RKO (cell line): ENCODE data around the gene CCDC154.
"Not testable (repeated sequence)": the region's sequence is repeated elsewhere in the genome, so short reads cannot be mapped to it uniquely, and the experiment has no call there.

ENCODE experiments used
- DNase-seq: peaks from one replicate; pipeline ENCODE4 v3.0.0-alpha.2; 2016; ENCODE audit warnings: low spot score

CCDC154 gene

DNA sequence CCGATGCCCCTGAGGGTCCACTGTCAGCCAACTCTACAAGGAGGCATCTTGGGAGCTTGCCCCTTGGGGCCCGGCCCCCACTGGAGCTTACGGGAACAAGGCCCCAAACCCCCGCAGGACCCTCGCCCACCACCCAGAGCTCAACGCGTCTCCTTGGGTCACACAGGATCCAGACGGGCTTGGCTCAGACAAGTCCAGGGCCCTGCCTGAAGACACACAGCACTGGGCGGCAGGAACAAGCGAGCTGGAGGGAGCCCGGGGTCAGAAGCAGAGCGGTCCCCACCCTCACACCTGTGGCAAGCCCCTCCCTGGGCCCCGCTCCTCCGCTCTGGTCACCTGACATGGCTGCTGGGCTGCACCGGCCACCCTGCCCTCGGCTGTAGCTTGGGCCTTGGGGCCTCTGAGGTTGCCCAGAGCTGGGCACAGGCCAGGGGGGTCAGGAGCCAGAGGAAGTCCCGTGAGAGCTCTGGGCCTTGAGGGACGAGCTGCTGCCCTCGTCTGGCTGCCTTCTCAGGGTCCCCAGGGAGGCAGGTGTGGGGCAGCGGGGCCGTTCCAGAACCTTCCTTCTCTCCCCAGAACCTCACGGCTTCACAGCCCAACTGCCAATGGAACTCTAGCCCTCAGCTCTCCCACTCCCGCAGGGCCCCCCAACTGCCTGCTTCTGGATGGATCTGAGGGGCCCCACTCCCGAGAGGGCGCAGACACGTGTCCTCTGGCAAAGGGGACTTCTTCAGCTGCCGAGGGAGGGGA, at the start of gene CCDC154:
Gene CCDC154, minus strand, starts transcription at position 577 of the 750 bp plus-strand sequence. Its CDS starts 234 bp downstream, at position 343.
- DNase-seq: no peak

DNA sequence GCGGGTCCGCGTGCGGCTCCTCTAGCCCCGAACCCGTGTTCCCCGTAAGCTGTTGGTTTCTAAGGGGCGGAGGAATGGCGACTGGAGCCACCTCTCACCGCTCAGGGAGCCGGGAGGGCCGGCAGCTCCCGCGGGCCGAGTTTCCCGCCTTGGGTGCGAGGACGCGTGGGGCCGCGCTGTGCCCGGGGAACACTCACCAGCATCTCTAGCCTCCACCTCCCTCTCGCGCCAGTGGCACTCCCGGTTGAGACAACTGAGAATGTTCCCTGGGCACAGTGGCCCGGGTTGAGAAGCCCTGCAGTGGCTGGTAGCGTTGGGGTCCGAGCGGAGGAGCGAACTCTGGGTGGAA, 49.4 kb upstream of the CCDC154 start:
- no peak for DNase-seq

GRCh38 chr16:1492923-1493745, 48.8 kb upstream of the CCDC154 start, which contains the start of gene TELO2:
TSS of gene TELO2 (plus strand) at chr16:1493360. CDS start at chr16:1494282, 922 bp downstream.
- DNase-seq: peak; percentile 80

DNA sequence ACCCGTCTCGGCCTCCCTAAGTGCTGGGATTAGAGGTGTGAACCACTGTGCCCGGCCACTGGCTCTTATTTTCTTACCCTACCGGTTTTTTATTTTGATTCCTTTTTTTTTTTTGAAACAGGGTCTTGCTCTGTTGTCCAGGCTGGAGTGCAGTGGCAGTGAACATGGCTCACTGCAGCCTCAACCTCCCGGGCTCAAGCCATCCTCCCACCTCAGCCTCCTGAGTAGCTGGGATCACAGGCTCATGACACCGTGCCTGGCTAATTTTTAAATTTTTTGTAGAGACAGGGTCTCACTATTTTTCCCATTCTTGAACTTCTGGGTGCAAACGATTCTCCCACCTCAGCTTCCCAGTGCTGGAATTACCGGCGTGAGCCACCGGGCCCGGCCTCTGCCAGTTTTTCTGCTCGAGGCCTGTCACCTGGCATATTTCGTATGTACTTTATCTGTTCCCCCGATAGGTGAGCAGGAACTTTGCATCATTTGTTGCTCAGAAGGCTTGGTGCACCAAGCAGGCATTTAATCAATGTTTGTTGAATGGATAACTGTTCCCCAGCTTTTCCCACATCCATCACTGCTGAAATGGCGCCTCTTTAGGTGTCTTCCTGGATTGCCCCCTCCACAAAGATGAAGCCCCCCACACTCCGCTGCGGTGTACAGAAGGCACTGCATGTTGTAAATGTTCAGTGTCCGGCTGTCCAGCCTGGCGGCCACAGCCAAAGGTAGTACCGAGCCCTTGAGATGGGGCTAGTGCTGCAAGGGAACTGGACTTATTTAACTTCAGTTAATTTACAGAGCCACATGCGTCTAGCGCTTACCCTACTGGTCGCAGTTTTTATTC, 47.9 kb upstream of the CCDC154 start:
- no peak for DNase-seq

DNA sequence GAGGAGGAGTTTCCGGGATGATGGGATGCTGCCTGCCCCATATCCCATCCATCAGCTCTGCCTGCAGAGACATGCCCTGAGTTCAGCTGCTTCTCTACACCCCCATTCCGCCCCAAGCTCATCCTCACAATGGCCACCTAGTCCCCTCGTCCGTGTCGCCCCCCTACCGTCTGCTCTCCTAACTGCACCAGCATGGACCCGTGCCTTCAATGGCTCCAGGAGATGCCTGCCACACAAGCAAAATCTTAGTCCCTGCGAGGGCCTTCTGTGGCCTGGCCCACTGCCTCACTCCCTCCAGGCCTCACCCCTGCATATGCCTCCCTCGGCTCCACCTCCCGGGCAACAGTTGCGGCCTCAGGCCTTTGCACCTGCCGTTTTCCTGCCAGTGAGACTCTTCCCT, 47.0 kb upstream of the CCDC154 start:
- DNase-seq: no peak

- DNase-seq: no peak
Observed at GRCh38 chr16:1489077-1489476, 44.7 kb upstream of the CCDC154 start.

GRCh38 chr16:1488619-1489018, 44.3 kb upstream of the CCDC154 start, which contains the start of gene PTX4:
TSS of gene PTX4 (minus strand) at chr16:1488944. CDS start at chr16:1488909, 35 bp downstream.
- DNase-seq: no peak

- no peak for DNase-seq
Observed at GRCh38 chr16:1488054-1488601, 43.8 kb upstream of the CCDC154 start.

DNA sequence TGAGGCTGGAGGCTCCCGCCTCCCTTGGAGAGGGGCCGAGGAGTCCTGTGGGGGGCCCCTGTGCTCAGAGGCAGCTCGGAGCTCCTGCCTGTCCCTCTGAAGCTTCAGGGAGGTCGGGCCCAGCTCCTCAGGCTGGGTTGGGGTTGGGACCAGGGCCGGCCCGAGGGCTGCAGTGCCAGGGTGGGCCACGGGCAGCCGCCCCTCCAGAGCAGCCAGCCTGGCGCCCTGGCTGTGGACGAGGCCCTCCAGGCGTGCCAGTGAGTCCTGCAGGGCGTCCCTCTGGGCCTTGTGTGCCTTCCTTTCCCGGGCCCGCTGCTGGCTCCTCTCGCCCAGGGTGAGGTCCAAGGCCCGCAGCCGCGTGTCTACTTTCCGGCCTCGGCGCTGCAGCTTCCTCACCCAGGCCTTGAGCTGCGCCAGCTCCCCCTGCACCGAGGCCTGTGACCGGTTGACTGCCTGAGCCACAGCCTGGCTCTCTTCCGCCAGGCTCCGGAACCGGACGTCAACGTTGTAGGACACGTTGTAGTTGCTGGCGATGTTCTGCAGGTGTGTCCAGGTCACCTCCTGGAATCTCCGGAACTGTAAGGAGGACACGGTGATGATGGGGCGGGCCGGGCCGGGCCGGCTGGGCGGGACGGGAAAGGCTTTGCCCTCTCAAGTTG, 43.2 kb upstream of the CCDC154 start:
- no peak for DNase-seq

GRCh38 chr16:1486551-1487390, 42.4 kb upstream of the CCDC154 start:
- DNase-seq: no peak

GRCh38 chr16:1485847-1486496, 41.6 kb upstream of the CCDC154 start:
- no peak for DNase-seq

GRCh38 chr16:1481906-1482835, 37.8 kb upstream of the CCDC154 start:
- DNase-seq: peak; percentile 86

DNA sequence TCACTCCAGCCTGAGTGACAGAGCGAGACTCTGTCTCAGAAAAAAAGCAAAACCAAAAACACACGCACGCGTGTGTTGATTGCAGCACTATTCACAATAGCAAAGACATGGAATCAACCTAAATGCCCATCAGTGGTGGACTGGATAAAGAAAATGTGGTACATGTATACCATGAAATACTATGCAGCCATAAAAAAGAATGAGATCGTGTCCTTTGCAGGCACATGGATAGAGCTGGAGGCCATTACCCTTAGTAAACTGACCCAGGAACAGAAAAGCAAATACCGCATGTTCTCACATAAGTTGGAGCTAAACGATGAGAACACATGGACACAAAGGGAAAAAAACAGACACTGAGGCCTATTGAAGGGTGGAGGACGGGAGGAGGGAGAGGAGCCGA, 34.6 kb upstream of the CCDC154 start:
- not testable (repeated sequence) for DNase-seq

GRCh38 chr16:1477033-1477432, 32.7 kb upstream of the CCDC154 start:
- no peak for DNase-seq

GRCh38 chr16:1475552-1476114, 31.3 kb upstream of the CCDC154 start:
- peak; percentile 29 for DNase-seq

GRCh38 chr16:1474796-1475551, 30.6 kb upstream of the CCDC154 start, which contains the start of gene CLCN7:
TSS of gene CLCN7 (minus strand) at chr16:1475028. CDS start at chr16:1474974, 54 bp downstream.
- peak; percentile 87 for DNase-seq

- peak; percentile 48 for DNase-seq
Observed at GRCh38 chr16:1474082-1474795, 29.9 kb upstream of the CCDC154 start.
